Body of pancreas (tissue), 4 donors: ENCODE measurements around the gene PRDM16. TPM values are rescaled to one million over a fixed set of nuclear protein-coding genes. Genes with fewer than 3 reads are reported as not detected.

Experiments
- ATAC-seq: fragments of 150-250 bp; one replicate; pipeline ENCODE4 v1.9.1; 2016
- DNase-seq, 4 donors: peaks; one replicate each; pipeline ENCODE4 v3.0.0-alpha.2; 2019
- H3K27ac ChIP-seq, 4 donors: fragments of 200-600 bp; sonication (generic); 1 replicate in 3 of 4; 2 replicates in 1 of 4; pipeline versions ENCODE4 v1.5.1 to v1.6.1; 2016 to 2019; ENCODE audit warnings: mild to moderate bottlenecking in 1 of 4, mixed read lengths in 1 of 4, moderate library complexity in 1 of 4
- H3K27me3 ChIP-seq, 2 donors: fragments of 200-600 bp; sonication (generic); one replicate each; pipeline ENCODE4 v1.6.0; 2016; ENCODE audit warnings: mild to moderate bottlenecking in 1 of 2
- H3K36me3 ChIP-seq, 2 donors: fragments of 200-600 bp; sonication (generic); replicated peaks in 1 of 2; 2 replicates each; pipeline ENCODE4 v1.5.1; 2016; ENCODE audit warnings: low read depth in 2 of 2; ENCODE audit not compliant: insufficient read depth in 1 of 2
- H3K4me1 ChIP-seq: fragments of 200-600 bp; sonication (generic); one replicate; pipeline ENCODE4 v1.6.0; 2016
- H3K4me3 ChIP-seq, 2 donors: fragments of 200-600 bp; sonication (generic); 1 replicate in 1 of 2; 2 replicates in 1 of 2; pipeline ENCODE4 v1.5.1; 2016 to 2019
- H3K9me3 ChIP-seq, 3 donors: fragments of 200-600 bp; sonication (generic); 1 replicate in 2 of 3; 2 replicates in 1 of 3; pipeline ENCODE4 v1.5.1; 2016
- CTCF ChIP-seq, 7 experiments: fragments of 450-650 bp in 4 of 7; fragments of 200-600 bp in 3 of 7; sonication (generic) in 3 of 7; IDR thresholded peaks; one replicate each; pipeline ENCODE4 v1.5.1; 2016 to 2019; ENCODE audit warnings: antibody characterized with exemption in 7 of 7
- POLR2A ChIP-seq, 3 donors: fragments of 450-650 bp; IDR thresholded peaks; one replicate each; pipeline ENCODE4 v1.6.1; 2016; ENCODE audit warnings: antibody characterized with exemption in 3 of 3, mild to moderate bottlenecking in 2 of 3
- WGBS, 2 donors: methylation state at CpG; one replicate each; pipeline ENCODE4 v1.1.5; 2017; 5-methylcytosine and 5-hydroxymethylcytosine counted together
- intact Hi-C: fragments of 100-400 bp; cut with DNase I; formaldehyde crosslinking; loops from one replicate; pipeline ENCODE4 v1.15.1; 2023
- total RNA-seq, 2 donors: library from RNA; depleted of rRNA; stranded (reverse); fragments of >200 nt; gene quantifications; one replicate each; pipeline ENCODE4 v1.1.0, GENCODE V29; 2016

Gene PRDM16
- total RNA-seq, 2 donors from 2014 or later: 15.2 to 16.6 TPM

- WGBS, 2 donors: 80 to 91% methylated on average over 2 to 10 of the region's 17 CpGs
- Histone ChIP-seq H3K4me1 (no peaks in the 10 kb centered on the region), H3K36me3 (no peaks in the 10 kb centered on the region), H3K27ac (no peak overlapping the region), H3K9me3 (no peaks in the 10 kb centered on the region), H3K27me3 (no peaks in the 10 kb centered on the region), H3K4me3 (no peak overlapping the region)
- intact Hi-C loops: no loop called here
- TF ChIP-seq CTCF (IDR thresholded peaks at IDR 0.05): no peak
- no peak for TF ChIP-seq POLR2A (IDR thresholded peaks at IDR 0.05)
- ATAC-seq (no peak), DNase-seq (no peak)
Observed at GRCh38 chr1:3196577-3197245, 127.7 kb downstream of the PRDM16 start.

GRCh38 chr1:3197781-3198316, 128.8 kb downstream of the PRDM16 start:
- ATAC-seq (no peak), DNase-seq (no peak)
- TF ChIP-seq CTCF (IDR thresholded peaks at IDR 0.05) (no peak), POLR2A (IDR thresholded peaks at IDR 0.05) (no peak)
- H3K36me3 ChIP-seq: no peaks in the 10 kb centered on the region
- H3K27me3 ChIP-seq: no peaks in the 10 kb centered on the region
- no peaks in the 10 kb centered on the region for H3K9me3 ChIP-seq
- no peaks in the 10 kb centered on the region for H3K4me1 ChIP-seq
- H3K4me3 ChIP-seq: no peak overlapping the region
- no peak overlapping the region for H3K27ac ChIP-seq
- 86% methylated on average over 22 of the region's 22 CpGs; no CpG with 5 or more reads in 1 of the 2 donors for WGBS, 2 donors
- intact Hi-C loops: no loop called here

GRCh38 chr1:3198371-3199271, 129.6 kb downstream of the PRDM16 start:
- no peaks in the 10 kb centered on the region for H3K4me1 ChIP-seq
- H3K27ac ChIP-seq: no peak overlapping the region
- H3K27me3 ChIP-seq: no peaks in the 10 kb centered on the region
- H3K4me3 ChIP-seq: no peak overlapping the region
- 86 to 91% methylated on average over 33 to 40 of the region's 40 CpGs for WGBS, 2 donors
- H3K9me3 ChIP-seq: no peaks in the 10 kb centered on the region
- DNase-seq: no peak
- no peak for ATAC-seq
- TF ChIP-seq POLR2A (IDR thresholded peaks at IDR 0.05) (no peak), CTCF (IDR thresholded peaks at IDR 0.05) (no peak)
- no peaks in the 10 kb centered on the region for H3K36me3 ChIP-seq
- intact Hi-C loops: no loop called here

GRCh38 chr1:3204725-3205124, 135.7 kb downstream of the PRDM16 start:
- Histone ChIP-seq H3K36me3 (no peaks in the 10 kb centered on the region), H3K27me3 (no peaks in the 10 kb centered on the region), H3K4me1 (peaks cover 39% of the 10 kb centered on the region), H3K27ac (no peak overlapping the region), H3K9me3 (no peaks in the 10 kb centered on the region), H3K4me3 (no peak overlapping the region)
- WGBS, 2 donors: 70 to 77% methylated on average over 20 of the region's 20 CpGs
- ATAC-seq (no peak), DNase-seq (no peak)
- TF ChIP-seq POLR2A (IDR thresholded peaks at IDR 0.05) (no peak), CTCF (IDR thresholded peaks at IDR 0.05) (no peak)
- intact Hi-C loops: no loop called here
